Uterus (tissue), 2 donors: ENCODE measurements around the gene NDUFS4.

ENCODE experiments used
- CTCF ChIP-seq, 4 experiments: fragments of 200-600 bp in 2 of 4; fragments of 450-650 bp in 2 of 4; sonication (generic) in 2 of 4; IDR thresholded peaks; one replicate each; pipeline ENCODE4 v1.5.1; 2016 to 2019; ENCODE audit warnings: antibody characterized with exemption in 4 of 4, mild to moderate bottlenecking in 2 of 4, moderate library complexity in 1 of 4
- POLR2A ChIP-seq, 2 donors: fragments of 450-650 bp; IDR thresholded peaks; one replicate each; pipeline ENCODE4 v1.6.1; 2016; ENCODE audit warnings: antibody characterized with exemption in 2 of 2, mild to moderate bottlenecking in 1 of 2, moderate library complexity in 1 of 2

DNA sequence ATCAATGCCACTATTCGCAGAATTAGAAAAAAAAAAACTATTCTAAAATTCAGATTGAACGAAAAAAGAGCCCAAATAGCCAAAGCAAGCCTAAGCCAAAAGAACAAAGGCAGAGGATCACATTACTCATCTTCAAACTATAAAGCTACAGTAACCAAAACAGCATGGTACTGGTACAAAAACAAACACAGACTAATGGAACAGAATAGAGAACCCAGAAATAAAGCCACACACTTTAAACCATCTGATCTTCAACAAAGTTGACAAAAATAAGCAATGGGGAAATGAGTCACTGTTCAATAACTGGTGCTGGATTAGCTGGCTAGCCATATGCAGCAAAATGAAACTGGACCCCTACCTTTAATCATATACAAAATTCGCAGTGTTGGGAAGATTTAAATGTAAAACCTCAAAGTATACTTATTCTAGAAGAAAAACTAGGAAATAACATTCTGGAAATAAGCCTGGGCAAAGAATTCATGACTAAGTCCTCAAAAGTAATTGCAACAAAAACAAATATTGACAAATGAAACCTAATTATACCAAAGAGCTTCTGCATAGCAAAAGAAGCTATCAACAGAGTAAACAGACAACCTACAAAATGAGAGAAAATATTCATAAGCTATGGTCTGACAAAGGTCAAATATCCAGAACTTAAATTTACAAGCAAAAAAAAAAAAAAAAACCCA lies 153.7 kb downstream of the NDUFS4 start:
- TF ChIP-seq POLR2A (IDR thresholded peaks at IDR 0.05), result no peak
- no peak for TF ChIP-seq CTCF (IDR thresholded peaks at IDR 0.05)
